A673 (cell line): Measurements from ENCODE around the gene CCDC71. TPM values are rescaled to one million over a fixed set of nuclear protein-coding genes. Genes with fewer than 3 reads are reported as not detected.

Source experiments
- BruUV-seq: library from RNA; stranded (reverse); fragments of 400-500 nt; replicated peaks from 2 replicates; lab custom pipeline; 2021; lab: Mats Ljungman, UMichigan
- CTCF ChIA-PET: fragments of 300-600 bp; sonication (Branson Sonifier 250); formaldehyde crosslinking; loops from one replicate; lab custom pipeline; 2022; ENCODE audit warnings: antibody characterized with exemption; lab: Charles Lee
- POLR2A ChIA-PET: fragments of 300-600 bp; sonication (Branson Sonifier 250); formaldehyde crosslinking; loops from one replicate; lab custom pipeline; 2022; ENCODE audit warnings: antibody characterized with exemption; ENCODE audit not compliant: low non-redundant PET; lab: Charles Lee
- DNase-seq: peaks from one replicate; pipeline ENCODE4 v3.0.0-alpha.2; 2015; ENCODE audit warnings: low spot score
- H3K27ac ChIP-seq: fragments of 200-600 bp; sonication (generic); 2 replicates; pipeline ENCODE4 v1.5.1; 2016; ENCODE audit warnings: mixed run types, low read depth, mild to moderate bottlenecking, mixed read lengths, antibody characterized with exemption, low read length; ENCODE audit not compliant: poor library complexity, severe bottlenecking
- H3K27me3 ChIP-seq: fragments of 200-600 bp; sonication (generic); replicated peaks from 2 replicates; pipeline ENCODE4 v1.6.1; 2017; ENCODE audit warnings: mixed run types, low read depth, mild to moderate bottlenecking, mixed read lengths, antibody characterized with exemption, low read length; ENCODE audit not compliant: insufficient read depth, poor library complexity
- H3K36me3 ChIP-seq: fragments of 200-600 bp; sonication (generic); 2 replicates; pipeline ENCODE4 v1.6.1; 2016; ENCODE audit warnings: mixed run types, mild to moderate bottlenecking, mixed read lengths, antibody characterized with exemption, low read length; ENCODE audit not compliant: insufficient read depth, poor library complexity, severe bottlenecking
- H3K4me1 ChIP-seq: fragments of 200-600 bp; sonication (generic); 2 replicates; pipeline ENCODE4 v1.6.1; 2017; ENCODE audit warnings: mixed run types, mild to moderate bottlenecking, mixed read lengths, antibody characterized with exemption, low read length; ENCODE audit not compliant: insufficient read depth, poor library complexity, severe bottlenecking
- H3K4me3 ChIP-seq: fragments of 200-600 bp; sonication (generic); 2 replicates; pipeline ENCODE4 v1.5.1; 2016; ENCODE audit warnings: low read depth, mixed run types, mild to moderate bottlenecking, mixed read lengths, low read length; ENCODE audit not compliant: poor library complexity, severe bottlenecking
- H3K9me3 ChIP-seq: fragments of 200-600 bp; sonication (generic); 2 replicates; pipeline ENCODE4 v1.6.1; 2016; ENCODE audit warnings: mixed run types, low read depth, mild to moderate bottlenecking, mixed read lengths, antibody characterized with exemption, low read length; ENCODE audit not compliant: poor library complexity, severe bottlenecking
- CTCF ChIP-seq: fragments of 300-800, 200-600 bp; sonication (generic); conservative IDR thresholded peaks from 2 replicates; pipeline ENCODE4 v1.5.1; 2017; ENCODE audit warnings: low read depth, mild to moderate bottlenecking, antibody characterized with exemption, low read length, moderate library complexity, mixed read lengths
- EZH2 ChIP-seq: fragments of 200-600 bp; sonication (generic); IDR thresholded peaks from 2 replicates; pipeline ENCODE4 v1.6.1; 2017; ENCODE audit warnings: borderline replicate concordance, low read depth, mild to moderate bottlenecking, mixed read lengths, antibody characterized with exemption, low read length; ENCODE audit not compliant: poor library complexity, severe bottlenecking
- intact Hi-C: fragments of 100-400 bp; cut with micrococcal nuclease; formaldehyde crosslinking; loops from one replicate; pipeline ENCODE4 v1.10.0; 2022; ENCODE audit not compliant: unreplicated experiment
- total RNA-seq: library from RNA; stranded (reverse); gene quantifications from 2 replicates; pipeline ENCODE4 v1.2.3, GENCODE V29; 2021

CCDC71 gene
- total RNA-seq, 1 experiment from 2014 or later = 10.4 TPM

- DNase-seq = peak; percentile 62
- H3K4me1 ChIP-seq = no peaks in the 10 kb centered on the region
- H3K4me3 ChIP-seq = peak within 1 kb of the TSS; percentile 58
- H3K27ac ChIP-seq = peak within 1 kb of the TSS; percentile 63
- BruUV-seq = no TSS peak
- no peaks in the 10 kb centered on the region for H3K9me3 ChIP-seq
- intact Hi-C loops = loop anchor here (10.0 kb wide), 1 partner anchor 274 kb away; no protein-coding TSS in a partner anchor
- CTCF ChIA-PET = interaction anchor here (0.5 to 1.6 kb wide), 4 partner anchors 38 to 424 kb away, joined by 3 to 5 read pairs (median 3); no protein-coding TSS in a partner anchor
- TF ChIP-seq EZH2 (no peak), CTCF (peak; percentile 74)
- H3K36me3 ChIP-seq = no peaks in the 10 kb centered on the region
- no peaks in the 10 kb centered on the region for H3K27me3 ChIP-seq
- POLR2A ChIA-PET = interaction anchor here (0.5 kb wide), 1 partner anchor 134 kb away, joined by 11 read pairs; no protein-coding TSS in a partner anchor
Observed at GRCh38 chr3:49171119-49171774, 5.1 kb upstream of the CCDC71 start, which contains the start of gene KLHDC8B. KLHDC8B (plus strand) TSS chr3:49171598; CDS start chr3:49172770, 1,172 bp downstream.

- CTCF ChIA-PET = interaction anchor here (0.5 to 1.6 kb wide), 2 partner anchors 30 to 170 kb away, joined by 3 to 4 read pairs; no protein-coding TSS in a partner anchor
- DNase-seq = no peak
- peak overlapping the region; percentile 58 for H3K4me3 ChIP-seq
- no peaks in the 10 kb centered on the region for H3K36me3 ChIP-seq
- no peaks in the 10 kb centered on the region for H3K4me1 ChIP-seq
- H3K9me3 ChIP-seq = no peaks in the 10 kb centered on the region
- POLR2A ChIA-PET = no interaction called here
- intact Hi-C loops = loop anchor here (10.0 kb wide), 1 partner anchor 274 kb away; no protein-coding TSS in a partner anchor
- no TSS peak for BruUV-seq
- TF ChIP-seq EZH2 (no peak), CTCF (no peak)
- H3K27ac ChIP-seq = no peak overlapping the region
- no peaks in the 10 kb centered on the region for H3K27me3 ChIP-seq
Observed at GRCh38 chr3:49170744-49171118, 4.6 kb upstream of the CCDC71 start.

DNA sequence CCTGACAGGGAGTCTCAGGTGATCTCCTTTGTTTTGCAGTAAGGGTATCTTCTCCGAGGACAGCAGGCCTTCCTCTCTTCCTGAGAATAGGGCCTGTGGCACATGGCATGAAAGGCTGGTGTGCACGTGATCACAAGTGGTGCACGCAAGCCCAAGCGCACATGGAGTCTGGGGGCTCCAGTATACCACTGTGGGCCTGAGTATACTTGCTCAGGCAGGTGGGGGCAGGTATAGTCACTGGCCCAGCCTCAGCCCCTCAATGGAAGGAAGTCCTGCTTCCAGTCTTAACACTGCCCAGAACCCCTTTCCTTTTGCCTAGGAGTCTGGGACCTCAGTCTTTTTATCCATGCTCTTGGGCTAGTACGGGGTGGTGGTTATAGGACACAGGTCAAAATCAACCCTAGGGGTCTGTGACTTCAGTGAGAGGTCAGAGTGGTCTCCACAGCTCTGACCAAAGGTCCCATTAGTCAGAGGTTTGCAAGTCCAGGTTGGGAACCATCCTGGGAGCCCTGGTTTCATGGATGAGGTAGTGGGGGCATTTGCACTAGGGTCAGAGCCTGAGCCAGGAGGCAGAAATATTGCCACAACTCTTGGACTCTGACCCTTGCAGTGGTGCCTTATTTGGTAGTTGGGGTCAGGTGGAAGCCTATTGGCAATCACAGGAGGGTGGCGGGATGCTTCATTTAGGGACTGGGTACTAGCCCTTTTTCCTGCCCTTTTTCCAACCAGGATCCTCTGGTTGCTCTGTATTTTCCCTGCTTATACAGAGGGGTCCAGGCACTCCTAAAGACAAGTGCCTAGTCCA is 823 bp upstream of the CCDC71 start:
- peak overlapping the region; percentile 69 for H3K4me3 ChIP-seq
- H3K27ac ChIP-seq = no peak overlapping the region
- no peaks in the 10 kb centered on the region for H3K4me1 ChIP-seq
- ChIA-PET CTCF (no interaction called here), POLR2A (no interaction called here)
- no peaks in the 10 kb centered on the region for H3K27me3 ChIP-seq
- intact Hi-C loops = no loop called here
- DNase-seq = no peak
- no peak for TF ChIP-seq CTCF
- no peak for TF ChIP-seq EZH2
- H3K9me3 ChIP-seq = no peaks in the 10 kb centered on the region
- BruUV-seq = no TSS peak
- H3K36me3 ChIP-seq = no peaks in the 10 kb centered on the region
